ENCODE measurements around the gene DNER.

Gene DNER

GRCh38 chr2:229665158-229665557 is 49.2 kb downstream of the DNER start:
- no peak for FAIRE-seq

DNA sequence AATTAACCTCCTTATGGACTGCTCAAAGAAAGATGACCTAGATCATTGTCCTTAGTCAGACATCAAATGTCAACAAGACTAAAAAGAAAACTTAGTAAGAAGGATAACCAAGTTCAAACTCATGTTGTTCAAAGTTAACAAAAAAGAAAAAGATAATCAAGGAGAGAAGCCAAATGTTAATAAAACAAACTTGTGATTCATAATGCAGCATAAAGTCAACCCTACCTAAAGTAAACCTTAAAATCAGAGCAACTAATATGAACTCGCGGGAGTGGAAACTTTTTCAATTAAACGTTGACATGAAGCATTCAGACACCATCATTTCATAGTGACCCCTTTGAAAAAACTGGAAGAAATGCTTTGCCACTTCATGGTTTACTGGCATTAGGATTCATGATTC is 52.9 kb downstream of the DNER start:
- no peak for FAIRE-seq

GRCh38 chr2:229660951-229661350 is 53.4 kb downstream of the DNER start:
- no peak for FAIRE-seq

DNA sequence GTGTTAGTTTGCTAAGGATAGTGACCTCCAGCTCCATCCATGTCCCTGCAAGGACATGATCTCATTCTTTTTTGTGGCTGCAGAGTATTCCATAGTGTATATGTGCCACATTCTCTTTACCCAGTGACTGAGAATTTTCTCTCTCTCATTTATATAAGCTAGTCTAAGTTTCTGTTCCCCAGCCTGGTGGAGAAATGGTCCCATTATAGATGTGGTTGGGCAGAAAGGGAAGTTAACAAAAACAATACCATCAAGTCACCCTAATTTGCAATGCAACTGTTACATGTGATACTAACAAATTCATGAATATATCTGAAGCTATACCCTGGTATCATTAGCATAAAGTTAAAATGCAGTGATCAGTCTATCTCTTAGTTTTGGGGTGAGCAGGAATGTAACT is 54.0 kb downstream of the DNER start:
- no peak for FAIRE-seq

- FAIRE-seq, result no peak
These were observed 56.4 kb downstream of the DNER start for GRCh38 chr2:229658004-229658403.

DNA sequence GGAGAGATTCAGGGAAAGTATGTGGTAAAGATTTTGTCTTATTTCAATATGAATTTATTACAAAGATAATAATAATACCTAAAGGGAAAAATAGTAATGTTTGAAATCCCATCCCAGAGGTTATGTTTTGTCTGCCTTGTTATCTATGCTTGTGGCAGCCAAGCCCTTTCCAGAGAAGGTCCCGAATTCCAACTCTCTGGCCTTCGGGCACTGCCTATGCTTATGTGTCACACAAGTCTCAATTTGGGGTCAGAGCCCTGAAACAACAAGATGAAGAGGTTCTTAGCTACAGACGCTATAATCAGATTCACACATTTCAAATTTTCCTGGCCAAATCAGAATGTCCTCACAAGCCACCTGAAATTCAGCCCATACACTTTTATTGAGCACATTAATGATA is 59.9 kb downstream of the DNER start:
- no peak for FAIRE-seq

- FAIRE-seq, result no peak
These were observed 60.8 kb downstream of the DNER start for GRCh38 chr2:229653531-229653930.

DNA sequence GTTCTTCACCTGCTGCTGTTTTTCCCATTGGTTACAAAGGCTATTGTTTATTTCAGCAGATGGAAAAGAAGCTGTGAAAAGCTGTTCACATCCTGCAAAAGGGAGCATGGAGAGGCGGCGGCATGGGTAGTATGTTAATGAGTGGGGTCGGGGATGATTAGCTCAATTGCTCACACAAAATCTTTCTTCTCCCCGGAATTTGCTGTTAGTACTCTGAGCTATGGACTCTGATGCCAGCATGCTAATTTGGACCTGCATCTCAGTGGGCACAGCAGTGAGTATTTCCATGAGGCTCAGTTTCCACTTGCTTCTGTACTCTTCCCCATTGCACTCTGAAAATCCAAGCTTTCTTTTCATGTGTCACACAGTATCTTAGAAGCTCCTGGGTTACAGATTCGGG is 61.6 kb downstream of the DNER start:
- FAIRE-seq, result no peak

GRCh38 chr2:229650901-229651300 is 63.5 kb downstream of the DNER start:
- FAIRE-seq, result no peak

- FAIRE-seq, result no peak
These were observed 64.3 kb downstream of the DNER start for GRCh38 chr2:229650059-229650458.

DNA sequence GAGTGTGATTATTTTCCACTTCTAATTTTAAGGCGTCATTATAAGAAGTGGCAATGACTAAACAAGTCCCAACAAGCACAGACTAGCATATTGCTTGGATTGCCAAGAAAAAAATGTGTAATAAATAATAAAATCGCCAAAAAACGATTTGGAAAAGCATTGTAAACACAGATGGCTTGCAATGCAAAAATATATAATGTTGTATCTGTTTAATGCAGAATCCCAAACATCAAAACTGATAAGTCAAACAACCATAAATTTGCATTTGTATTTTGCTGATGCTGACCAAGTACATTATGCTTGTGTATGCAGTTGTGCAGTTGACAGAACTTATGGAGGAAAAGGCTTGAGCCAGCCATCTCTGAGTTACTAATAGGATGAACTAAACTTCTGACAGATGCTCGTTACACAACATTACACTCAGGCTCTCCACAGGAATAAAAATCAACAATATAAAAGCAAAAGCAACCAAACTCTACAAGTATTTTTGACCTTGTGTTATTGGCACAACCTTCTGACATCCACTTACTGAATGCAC is 68.1 kb downstream of the DNER start:
- no peak for FAIRE-seq

- FAIRE-seq, result no peak
These were observed 72.0 kb downstream of the DNER start for GRCh38 chr2:229642371-229642770.

DNA sequence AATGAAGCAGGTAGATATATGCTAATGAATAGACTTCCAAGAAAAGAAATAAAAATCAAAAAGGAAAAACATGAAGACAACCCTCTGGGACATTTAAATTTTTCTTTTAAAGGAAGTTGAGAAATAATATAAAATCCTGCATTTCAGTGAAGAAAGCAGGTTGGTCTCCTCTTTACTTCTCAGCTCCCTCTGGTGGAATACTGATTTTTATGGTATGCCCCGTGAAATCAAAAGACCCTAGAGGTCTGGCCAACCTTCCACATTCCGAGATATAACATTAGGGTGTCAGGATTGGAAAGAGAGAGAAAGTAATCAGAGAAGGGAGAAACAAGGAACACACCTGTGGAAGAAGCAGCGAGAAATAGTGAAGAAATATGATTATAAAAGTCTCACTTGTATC is 72.7 kb downstream of the DNER start:
- no peak for FAIRE-seq

- no peak for FAIRE-seq
These were observed 73.7 kb downstream of the DNER start for GRCh38 chr2:229640636-229641035.

DNA sequence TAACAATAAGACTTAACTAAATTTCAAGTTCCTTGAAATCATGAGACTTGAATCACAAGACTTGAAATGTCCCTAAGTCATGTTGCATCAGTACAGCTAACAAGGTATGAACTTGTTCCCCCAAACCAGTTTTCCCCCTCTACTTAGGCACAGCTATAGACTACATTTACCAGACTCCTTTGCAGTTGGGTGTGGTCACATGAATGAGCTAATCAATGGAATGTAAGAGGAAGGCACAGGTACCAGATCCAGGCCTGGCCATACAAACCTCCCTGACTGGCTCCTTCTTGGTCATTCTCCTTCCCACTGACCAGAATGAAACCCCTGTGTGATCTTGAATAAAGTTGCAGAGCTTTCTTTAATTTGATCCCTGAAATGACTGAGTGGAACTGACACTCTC is 77.8 kb downstream of the DNER start:
- FAIRE-seq, result no peak

DNA sequence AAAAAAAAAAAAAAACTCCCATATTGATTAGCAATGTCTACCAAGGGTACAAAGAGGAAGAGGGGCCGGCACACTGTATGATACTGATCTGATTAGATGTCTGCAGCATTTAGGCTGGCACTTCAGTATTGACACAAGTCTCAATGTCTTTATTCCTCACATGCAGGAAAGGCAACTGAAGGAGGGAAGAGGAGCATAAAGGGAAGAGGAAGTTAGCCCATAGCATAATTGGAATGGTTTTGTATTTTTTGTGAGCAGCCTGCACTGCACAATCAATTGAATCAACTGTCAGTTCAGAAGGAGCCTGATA is 79.0 kb downstream of the DNER start:
- no peak for FAIRE-seq

DNA sequence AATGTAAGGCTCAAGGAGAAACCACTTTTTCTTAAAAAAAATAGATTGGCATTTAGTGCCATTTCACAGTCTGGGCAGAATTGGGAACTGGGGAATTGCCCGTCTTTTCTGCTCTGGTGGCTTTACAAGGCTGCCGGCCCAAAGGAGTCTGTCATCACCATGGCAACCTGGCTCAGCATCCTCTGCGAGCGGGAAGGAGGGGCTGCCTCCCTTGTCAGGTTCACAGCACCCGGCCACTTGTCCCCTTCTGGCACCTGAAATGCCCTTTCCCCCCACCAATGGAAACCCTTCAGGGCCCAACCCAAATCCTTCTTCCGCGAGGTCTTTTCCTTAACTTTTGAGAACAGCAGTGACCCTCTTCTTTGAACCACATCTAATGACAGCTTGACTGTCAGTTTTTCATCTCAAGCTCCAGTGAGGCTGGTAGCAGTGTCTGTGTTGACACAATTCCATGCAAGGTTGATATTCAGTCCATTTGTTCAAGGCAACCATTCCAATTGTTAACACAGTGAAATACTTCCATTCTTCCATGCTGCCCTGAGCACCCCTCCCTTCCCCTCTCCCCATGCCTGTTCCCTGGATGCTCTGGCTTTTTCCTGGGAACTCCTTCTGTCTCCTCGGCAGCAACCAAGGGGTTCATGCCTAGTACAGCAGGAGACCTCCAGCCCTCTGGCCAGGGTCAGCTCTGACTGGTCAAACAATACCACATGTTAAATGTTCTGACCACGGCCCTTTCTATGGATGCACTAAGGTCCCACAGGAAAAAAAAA is 79.6 kb downstream of the DNER start:
- FAIRE-seq, result no peak

DNA sequence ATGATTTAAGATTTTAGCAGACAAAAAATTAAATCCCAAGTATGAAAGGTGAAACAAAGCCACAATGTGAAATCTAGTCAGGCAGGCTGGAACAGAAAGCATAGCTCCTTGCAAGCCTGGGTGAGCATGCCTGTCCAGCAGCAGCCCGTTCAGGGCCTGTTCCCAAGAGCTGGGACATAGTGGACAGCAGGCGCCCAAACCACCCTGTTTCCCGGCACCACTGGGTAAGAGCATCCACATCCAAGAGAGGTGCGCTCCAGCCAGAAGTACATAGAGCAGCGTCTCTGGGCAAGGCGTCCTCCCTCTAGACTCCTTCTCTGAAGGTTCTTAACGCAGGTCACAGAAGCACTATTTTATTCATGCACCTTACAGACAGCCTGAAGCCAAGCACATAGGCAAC is 80.8 kb downstream of the DNER start:
- FAIRE-seq, result no peak

GRCh38 chr2:229629039-229629438 is 85.3 kb downstream of the DNER start:
- no peak for FAIRE-seq

GRCh38 chr2:229627728-229628127 is 86.6 kb downstream of the DNER start:
- no peak for FAIRE-seq

GRCh38 chr2:229622495-229623355 is 91.6 kb downstream of the DNER start:
- no peak for FAIRE-seq

GRCh38 chr2:229620759-229621158 is 93.6 kb downstream of the DNER start:
- FAIRE-seq, result no peak

- no peak for FAIRE-seq
These were observed 94.1 kb downstream of the DNER start for GRCh38 chr2:229620289-229620688.

GRCh38 chr2:229616433-229616832 is 97.9 kb downstream of the DNER start:
- no peak for FAIRE-seq
